CD4-positive, alpha-beta T cell treated with Interleukin-6 for 4 hours (primary cell): ENCODE data around the gene TNS3.
"Not testable (repeated sequence)": the region's sequence is repeated elsewhere in the genome, so short reads cannot be mapped to it uniquely, and the experiment has no call there.

Experiments used
- DNase-seq: peaks from one replicate; pipeline ENCODE4 v3.0.0-alpha.2; 2020; ENCODE audit warnings: mixed read lengths

The TNS3 gene

DNA sequence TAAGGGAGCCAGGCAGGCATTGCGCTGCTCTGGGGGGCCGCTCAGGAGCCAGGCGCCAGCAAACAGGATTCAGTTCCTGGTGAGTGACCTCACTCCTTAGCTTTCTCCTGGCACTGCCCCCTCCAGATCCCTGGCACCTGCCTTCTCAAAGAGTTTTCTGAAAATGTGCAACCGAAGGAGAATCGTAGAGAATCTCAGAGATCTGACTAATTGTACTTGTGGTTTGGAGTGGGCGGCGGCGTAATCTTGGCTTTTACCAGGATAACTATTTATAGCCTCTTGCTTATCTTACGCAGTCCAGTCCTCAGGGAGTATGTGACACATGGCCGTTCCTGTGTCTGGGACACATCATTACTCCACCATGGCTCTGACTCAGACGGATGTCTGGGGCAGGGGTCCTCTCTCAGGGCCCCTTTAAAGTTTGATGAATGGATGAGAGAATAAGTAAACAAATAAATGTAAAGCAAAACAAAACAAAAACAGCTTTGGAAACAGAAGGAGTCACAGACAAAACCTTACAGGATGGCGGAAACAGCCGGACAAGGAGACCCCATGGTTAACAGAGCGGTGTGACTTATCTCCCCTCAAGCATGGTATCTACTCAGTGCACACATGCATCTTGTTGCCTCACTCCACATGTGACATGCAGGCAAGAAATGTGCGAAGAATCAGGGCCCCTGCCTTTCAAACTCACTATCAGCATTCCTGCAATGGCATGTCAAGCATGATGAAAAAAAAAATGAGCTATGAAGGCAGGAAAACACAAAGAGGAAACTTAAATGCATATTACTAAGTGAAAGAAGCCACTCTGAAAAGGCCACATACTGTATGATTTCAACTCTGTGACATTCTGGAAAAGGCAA, 99.7 kb downstream of the TNS3 start:
- DNase-seq: no peak

DNA sequence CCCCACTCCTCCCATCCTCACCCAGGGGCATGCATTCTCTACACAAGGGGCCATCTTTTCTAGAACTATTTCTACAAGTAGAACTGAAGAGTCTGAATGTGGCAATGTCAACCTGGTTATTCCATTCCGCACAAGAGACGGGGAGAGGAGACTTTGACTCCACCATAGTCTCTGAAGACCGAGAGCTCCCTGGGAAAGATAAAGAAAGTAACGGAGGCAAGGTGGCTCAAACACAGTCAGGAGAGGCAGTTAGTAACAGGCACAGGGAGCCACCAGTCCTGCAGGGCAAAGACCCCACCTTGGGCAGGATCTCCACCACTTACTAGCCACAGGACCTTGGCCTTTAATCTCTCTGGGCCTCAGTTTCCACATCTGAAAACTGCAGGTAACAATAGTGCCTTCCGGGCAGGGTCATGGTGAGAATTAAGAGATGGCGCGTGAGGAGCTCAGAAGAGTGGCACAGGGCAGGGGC, 100.3 kb downstream of the TNS3 start:
- DNase-seq: no peak

DNA sequence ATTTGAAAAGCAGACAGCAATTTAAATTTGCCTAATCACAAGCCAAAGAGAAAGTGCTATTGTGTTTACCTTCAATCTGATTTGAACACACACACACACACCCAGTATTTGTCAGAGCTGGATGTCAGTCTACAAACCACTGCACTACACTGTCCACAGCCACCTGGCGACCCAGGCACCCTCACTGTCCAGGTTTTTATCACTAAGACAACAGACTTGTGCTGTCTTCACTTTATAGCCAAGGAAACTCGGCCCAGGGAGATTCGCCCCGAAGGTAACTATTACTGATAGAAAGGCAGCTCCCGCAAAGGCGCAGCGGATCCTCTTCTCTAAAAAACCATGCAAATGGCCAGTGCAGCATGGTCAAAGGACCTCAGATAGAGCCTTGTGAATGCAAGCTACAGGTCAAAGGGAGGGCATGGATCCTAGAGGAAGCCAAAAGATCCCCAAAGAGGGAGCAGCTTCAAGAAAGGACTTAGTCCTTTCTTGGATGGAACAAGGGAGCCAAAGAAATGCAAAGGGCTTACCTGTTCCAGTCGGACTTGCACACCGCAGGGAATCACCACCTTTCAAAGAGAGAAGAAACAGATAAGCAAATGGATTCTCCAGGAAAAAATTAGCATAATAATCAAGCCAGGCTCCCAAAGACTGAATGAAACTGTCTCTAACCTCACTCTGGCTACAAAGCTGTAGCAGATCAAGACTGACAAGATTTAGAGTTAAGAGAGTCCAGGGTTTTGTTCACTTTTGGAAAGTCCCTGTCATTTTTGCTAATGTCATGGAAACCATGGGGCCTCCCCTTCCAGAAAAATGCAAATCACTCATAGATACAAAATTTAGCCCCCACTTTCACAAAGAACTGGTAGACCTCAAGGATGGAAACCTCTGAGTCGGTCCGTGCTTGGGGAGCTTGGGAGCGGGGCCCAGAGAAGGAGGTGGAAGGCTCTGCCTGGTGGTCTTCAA, 101.1 kb downstream of the TNS3 start:
- no peak for DNase-seq

DNA sequence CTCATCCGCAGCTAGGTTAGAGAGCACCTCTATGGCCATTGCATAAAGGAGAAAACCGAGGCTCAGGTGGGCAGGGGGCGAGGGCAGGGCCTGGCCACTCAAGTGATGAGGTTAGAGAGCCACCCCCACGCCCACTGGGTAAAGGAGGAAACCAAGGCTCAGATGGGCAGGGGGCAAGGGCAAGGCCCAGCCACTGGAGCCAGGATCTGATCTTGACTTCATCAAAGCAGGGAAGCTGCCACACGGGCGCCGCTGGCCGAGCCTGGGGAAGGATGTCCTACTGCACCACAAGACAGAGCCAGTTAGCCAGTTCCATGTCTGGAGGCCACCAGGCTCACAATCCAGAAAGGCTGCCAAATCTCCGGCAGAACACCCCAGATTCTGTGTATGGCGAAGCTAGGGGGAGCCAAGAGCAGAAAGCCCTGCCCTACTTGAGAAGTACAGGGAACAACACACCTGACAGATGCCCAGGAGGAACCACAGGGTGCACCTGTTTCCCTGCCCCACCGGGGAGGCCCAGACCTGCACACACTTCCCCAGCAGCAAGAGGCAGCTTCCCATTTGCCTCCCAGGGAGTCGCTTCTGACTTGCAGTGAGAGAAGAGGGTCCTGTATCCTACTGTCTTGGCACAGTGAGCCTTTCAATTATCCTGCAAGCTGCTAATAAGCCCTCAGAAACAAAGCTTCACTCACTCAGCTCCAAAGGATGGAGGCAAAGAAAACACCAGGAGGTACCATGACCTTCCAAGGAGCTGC, 101.9 kb downstream of the TNS3 start:
- no peak for DNase-seq

DNA sequence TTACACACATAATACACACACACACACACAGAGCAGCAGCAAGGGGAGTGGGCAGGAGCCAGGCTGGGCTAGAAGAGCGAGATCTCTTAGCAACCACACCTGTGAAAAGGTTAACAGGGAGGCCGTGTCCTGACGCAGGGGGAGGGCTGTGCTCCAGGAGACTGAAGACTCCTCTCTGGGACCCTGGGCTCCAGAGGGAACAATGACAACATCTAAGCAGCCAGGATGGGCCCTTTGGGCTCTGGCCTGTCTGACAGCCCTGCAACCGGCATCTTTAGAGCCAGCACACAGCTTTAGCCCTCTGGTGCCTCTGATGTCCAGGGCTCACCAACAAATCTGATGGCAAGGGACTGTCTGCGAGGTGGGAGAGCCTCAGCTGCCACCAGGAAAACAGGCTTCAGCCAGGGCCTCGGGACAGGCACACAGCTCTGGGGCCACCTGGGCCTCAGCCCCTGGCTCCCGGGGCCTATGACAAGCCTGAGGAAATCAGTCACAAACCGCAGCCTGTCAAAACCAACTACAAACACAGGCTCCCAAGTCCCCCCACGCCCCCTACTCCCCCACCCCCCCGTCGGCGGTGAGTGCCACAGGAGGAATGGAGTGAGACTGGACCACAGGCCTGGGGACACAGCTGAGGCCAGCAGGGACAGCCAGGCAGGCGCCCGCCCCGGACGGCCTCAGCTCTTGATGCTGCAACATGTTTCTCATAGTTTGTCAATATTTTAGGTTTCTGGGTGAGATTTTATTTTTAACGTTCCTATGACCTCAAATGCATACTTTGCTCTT, 102.8 kb downstream of the TNS3 start:
- no peak for DNase-seq

DNA sequence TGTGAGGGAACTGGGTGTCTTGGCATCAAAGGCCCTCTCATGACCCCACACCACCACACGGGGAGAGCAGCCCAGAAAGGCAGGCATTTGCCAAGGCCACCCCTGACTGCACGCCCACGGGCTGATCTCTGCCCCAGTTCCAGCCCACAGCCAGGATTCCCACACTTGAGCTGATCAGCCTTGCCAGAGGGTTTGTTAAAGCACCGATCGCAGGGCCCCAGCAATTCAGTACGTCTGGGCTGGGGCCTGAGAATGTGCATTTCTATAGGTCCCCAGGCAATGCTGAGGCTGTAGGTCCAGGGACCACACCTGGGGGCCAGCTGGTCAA, 103.9 kb downstream of the TNS3 start:
- no peak for DNase-seq

DNA sequence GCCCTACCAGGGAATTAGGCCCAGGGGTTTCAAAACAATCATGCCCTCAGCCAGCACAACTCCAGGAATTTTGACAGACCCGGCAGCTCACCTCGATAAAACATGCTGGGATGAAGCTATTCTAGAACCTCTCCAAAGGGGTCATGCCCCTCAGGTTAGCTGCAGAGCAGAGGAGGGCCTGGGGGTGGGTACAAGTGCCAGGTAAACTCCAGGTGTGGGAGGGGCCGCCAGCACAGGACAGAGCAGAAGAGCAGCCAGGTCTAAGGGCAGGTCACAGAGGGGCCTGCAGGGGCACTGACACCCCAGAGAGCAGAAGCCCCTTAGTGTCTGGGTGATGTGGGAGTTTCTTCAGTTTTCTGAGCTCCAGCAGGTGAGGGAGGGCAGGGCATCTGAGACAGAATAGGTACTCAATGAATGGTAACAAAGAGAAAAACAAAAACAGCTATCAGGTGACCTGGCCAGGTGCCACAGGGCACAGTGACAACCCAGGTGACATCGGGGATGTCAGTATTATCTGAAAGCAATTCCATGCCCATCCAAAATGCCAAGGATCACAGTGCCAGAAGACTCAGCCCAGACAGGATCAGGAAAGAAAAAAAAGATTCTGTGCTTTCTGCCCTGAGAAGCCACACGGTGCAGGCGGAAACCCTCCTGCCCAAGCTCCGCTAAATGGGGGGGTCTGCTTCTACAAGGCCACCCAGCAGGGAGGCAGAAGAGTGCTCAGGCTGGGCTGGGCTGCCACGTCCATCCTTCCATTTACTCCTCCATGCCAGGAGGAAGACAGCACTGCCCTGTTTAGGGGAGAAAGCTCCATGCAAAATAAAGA, 104.5 kb downstream of the TNS3 start:
- no peak for DNase-seq

DNA sequence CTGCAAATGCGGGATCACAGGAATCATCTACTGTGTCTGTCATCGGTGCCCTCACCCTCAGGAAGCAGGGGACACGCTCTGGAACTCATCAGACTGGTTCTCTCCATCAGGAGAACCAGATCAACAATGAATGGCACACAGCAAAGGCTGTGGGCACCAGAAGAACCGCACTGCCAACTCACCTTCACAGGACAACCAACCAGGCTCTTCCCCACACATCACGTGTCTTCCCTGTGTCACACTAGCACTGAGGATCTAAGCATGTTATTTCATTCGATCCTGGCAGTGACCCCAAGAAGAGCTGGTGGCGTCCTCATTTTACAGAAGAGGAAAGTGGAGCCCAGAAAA, 106.1 kb downstream of the TNS3 start:
- DNase-seq: no peak

DNA sequence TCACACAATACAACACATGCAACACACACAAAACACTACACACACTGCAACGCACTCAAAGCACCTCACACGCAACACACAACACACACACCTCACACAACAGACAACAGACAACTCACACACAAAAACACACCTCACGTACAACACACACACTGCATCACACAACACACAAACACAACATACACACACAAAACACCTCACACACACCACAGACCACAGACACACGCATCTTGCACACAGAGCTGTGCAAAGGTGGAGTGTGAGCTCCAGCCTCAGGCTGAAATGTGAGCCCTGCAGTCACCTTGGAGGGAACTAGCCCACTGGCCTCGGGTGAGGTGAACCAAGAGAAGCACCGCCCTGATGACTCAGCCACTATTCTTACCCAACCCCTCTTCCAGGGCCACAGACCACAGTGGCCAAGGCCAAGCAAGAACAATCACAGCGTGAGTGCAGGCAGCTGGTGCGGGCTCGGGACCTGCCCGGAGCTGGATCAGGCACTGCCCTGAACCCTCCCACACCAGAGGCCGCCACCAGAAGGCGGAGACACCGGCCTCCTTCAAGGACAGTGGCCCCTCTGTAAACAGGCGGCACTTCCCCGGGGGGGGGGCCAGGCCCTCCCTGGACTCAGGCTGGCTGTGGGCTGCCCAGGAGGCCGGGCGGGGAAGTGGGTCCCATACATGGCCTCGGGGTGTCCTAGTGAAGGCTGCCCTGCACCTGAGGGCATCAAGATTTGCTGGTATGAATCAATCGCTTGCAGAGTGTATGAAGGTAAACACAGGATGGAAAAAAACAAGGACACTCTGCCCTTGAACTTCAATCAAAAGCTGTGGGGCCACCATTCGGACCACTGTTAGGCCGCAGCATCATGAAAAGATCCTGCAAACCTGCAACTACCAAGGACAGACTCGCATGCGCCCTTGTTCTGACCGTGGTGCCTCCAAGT, 106.7 kb downstream of the TNS3 start:
- no peak for DNase-seq

DNA sequence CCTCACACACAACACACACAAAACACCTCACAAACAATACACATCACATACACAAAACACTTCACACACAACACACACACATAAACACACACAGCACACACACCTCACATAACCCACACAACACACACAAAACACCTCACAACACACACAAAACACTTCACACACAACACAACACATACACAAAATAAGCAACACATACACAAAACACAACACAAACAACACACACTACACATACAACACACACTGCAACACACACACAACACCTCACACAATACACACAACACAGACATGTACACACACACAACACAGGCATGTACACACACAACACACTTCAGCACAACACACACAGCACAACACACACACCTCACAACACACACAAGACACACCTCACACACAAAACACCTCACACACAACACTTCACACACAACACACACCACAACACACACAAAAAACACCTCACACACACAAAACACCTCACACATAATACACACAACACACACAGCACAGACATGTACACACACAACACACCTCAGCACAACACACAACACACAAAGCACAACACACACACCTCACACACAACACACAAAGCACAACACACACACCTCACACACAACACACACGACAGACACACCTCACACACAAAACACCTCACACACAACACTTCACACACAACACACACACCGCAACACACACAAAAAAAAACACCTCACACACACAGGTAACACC, 107.5 kb downstream of the TNS3 start:
- DNase-seq: no peak

DNA sequence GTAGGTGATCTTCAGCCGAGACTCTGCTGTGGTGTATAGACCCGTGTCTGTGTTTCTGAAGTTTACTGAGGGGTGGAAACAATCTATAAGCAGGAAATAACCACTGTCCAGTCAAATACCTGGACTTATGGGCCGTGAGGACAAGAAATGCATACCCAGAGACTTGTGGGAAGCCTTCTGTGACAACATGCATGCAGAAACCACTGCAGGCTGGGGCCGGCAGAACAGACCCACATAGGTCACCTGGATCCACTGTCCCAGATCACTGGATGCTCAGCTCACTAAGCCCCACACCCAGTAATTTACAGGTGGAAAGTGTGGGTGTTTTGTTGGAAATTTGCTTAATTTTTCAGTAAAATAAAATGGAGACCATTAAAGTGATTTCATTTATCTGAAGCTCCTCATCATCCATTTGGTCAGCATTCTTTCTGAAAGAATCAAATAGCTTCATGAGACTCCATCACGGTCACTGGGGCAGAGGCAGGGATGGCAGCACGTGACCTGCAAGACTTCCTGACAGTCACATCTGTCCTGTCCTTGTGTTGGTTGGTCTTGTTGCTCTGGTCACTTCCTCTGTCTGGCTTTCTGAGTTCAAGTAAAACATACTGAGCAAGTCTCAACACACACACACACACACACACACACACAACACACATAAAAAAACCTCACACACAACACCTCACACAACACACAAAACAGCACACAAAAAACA, 108.3 kb downstream of the TNS3 start:
- no peak for DNase-seq

DNA sequence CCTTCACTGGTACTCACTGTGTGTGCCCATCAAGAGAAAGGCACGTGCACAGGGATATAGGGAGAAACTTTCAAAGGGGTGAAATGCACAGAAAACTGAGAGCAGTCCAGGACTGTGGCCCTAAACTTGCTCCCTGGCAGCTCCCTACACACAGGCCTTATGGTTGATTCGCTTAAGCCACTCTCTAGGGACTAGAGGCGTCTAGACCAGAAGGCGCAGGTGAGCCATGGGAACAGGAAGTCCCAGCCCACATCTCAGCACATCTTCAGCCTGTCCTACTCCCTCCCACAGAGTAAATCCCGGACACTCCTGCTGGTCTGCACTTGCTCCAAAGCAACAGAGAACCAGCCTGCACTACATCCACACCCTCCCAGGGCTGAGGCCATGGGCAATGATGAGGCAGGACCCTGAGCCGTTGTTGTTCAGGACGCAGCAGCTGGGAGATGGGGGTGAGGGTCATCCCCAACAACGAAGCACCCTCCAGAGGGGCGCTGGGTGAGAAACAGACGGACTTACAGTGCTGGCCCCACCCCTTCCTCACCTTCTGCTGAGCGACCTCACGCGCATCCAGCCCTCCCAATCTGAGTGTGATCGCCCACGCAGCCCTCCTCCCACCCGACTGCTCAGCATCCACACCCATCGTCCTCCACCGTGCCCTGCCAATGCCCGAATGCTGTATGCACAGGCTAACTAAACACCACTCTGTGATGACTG, 109.3 kb downstream of the TNS3 start:
- DNase-seq: no peak

DNA sequence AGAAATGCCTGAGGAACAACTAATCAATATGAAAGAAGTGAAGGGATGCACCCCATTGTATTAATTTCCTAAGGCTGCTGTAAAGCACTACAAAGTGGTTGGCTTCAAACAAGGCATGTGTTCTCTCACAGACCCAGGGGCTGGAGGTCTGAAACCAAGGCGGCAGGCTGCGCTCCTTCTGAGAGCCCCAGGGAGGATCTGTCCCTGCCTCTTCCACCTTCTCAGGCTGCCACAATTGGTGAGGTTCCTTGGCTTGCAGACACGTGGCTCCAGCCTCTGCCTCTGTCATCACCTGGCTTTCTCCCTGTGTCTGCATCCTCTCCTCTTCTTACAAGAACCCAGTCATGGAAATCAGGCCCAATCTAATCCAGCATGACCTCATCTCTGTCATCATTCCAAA, 110.1 kb downstream of the TNS3 start:
- DNase-seq: no peak

DNA sequence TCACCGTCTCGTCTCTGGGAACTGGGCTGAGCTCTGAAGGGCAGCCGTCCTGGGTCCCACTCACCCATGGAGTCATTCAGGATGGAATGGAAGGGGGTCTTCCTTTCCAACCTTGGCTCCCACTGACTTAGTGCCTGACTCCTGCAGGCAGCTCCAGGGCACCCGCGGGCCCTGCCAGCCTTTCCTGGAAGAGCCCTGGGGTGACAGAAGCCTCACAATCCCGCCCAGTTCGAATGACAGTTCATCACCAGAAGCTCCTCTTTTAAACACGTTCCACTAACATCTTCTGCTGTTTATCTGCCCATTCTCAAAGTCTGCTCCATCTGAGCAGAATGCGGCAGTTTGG, 110.6 kb downstream of the TNS3 start:
- no peak for DNase-seq

DNA sequence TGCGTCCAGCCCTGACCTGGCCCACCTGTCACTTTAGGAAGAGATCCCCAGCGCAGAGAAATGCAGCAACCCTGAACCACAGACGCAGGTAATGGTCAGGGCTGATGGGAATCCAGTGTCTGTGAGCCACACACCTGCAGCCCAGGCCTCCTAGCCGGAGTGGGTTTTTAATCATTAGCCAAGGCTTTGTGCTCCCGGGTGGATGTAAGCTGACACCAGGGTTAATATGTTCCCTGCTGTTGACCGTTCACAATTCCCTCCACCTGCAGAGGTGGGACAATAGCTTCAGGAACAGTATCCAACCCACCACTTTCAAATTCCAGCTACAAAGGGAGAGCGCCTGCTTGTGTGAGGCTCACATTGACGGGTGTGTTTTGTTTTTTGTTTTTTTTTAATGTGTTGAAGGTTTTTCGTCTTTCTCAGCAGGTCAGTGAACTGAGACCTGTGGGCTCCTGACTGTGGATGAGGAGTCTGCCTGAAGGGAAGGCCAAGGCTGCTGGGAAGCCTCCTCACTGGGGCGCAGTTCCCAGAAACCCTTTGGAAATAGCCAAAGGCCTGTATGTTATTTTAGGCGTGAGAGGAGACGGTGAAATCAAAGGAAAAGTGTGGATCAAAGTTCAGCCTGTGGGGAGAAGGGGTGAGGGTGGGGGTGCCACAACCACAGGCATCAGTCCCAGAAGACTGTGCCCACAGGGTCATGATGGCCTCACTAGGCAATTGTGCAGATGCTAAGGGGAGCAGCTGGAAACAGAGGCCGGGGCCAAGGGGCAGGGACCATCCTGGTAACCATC, 111.1 kb downstream of the TNS3 start:
- DNase-seq: no peak

DNA sequence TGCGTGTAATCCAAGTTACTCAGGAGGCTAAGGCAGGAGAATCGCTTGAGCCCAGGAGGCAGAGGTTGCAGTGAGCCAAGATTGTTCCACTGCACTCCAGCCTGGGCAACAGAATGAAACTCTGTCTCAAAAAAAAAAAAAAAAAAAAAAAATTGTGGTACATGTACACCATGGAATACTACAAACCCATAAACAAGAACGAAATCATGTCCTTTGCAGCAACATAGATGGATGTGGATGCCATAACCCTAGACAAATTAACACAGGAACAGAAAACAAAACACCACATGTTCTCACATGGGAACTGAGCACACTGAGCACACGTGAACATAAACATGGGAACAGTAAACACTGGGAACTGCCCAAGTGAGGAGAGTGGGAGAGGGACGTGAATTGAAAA, 112.1 kb downstream of the TNS3 start:
- not testable (repeated sequence) for DNase-seq

DNA sequence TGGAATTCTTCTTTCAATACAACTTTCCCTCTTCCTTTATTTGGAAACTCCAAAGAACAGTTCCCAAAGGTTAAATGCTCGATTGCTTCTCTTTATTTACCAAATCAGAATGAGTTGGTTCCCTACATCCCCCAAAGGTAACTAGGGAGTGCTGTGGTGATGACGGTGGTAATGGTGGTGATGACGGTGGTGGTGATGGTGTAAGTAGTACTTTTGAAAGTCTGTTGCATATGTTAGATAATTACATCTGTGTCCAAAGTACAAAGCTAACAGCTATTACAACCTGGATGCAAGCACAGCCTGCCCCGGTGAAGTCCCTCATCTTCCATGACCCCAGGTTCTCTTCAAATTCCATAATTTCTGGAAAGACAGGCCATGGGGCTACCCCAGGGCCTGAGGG, 115.1 kb downstream of the TNS3 start:
- no peak for DNase-seq

DNA sequence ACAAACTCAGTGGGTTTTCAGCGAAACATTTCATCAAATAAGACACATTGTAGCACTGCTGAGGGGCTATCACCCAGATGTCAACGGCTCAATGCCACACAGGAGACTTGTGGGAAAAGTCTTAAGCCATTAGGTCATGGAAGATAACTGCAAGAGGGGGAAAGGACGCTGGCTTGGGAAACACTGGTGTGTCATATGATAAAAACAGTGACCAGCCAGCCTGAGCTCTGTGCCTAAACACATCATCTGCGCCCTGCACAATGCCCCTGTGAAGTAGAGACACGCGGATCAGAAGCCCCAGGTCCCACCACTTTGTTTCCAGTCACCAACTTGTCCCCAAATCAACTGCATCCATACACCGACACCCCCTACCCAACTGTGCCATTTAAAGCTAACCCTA, 116.7 kb downstream of the TNS3 start:
- DNase-seq: no peak
